ENCODE data around the gene CD2AP. TPM values are rescaled to one million over a fixed set of nuclear protein-coding genes. Genes with fewer than 3 reads are reported as not detected.

CD2AP gene

Small RNA genes lying within 50 kb of the gene (small RNA-seq; reads per million reads assigned to genes)
- not detected for gene RF00019 (ENCODE audit: insufficient read depth)

All from mesendoderm (in vitro differentiated cells).